Mesendoderm (in vitro differentiated cells): ENCODE measurements around the gene GJB2.

Experiments used
- DNase-seq: peaks from one replicate; pipeline ENCODE4 v3.0.0; 2013
- H2AK5ac ChIP-seq: 2 replicates; pipeline ENCODE4 v1.6.1; 2013; ENCODE audit warnings: low read length, inconsistent platforms
- H2BK120ac ChIP-seq: 2 replicates; pipeline ENCODE4 v1.6.1; 2013; ENCODE audit warnings: low read depth, mild to moderate bottlenecking, low read length, moderate library complexity, mixed read lengths
- H2BK15ac ChIP-seq: replicated peaks from 2 replicates; pipeline ENCODE4 v1.6.1; 2013; ENCODE audit warnings: low read depth, mild to moderate bottlenecking, moderate library complexity
- H2BK5ac ChIP-seq: 2 replicates; pipeline ENCODE4 v1.6.1; 2013; ENCODE audit warnings: low read length, inconsistent platforms
- H3K18ac ChIP-seq: 2 replicates; pipeline ENCODE4 v1.6.1; 2013; ENCODE audit warnings: mild to moderate bottlenecking, low read length, mixed read lengths
- H3K23ac ChIP-seq: one replicate; pipeline ENCODE4 v1.6.1; 2013; ENCODE audit warnings: low read length
- H3K27ac ChIP-seq: 2 replicates; pipeline ENCODE4 v1.5.1; 2013; ENCODE audit warnings: low read depth, mild to moderate bottlenecking, inconsistent platforms, low read length, moderate library complexity
- H3K27me3 ChIP-seq: 2 replicates; pipeline ENCODE4 v1.6.1; 2013; ENCODE audit warnings: low read length, control low read depth, mild to moderate bottlenecking, inconsistent platforms; ENCODE audit not compliant: insufficient read depth, poor library complexity
- H3K36me3 ChIP-seq: 2 replicates; pipeline ENCODE4 v1.6.1; 2013; ENCODE audit warnings: low read length, inconsistent platforms; ENCODE audit not compliant: control insufficient read depth, insufficient read depth
- H3K4ac ChIP-seq: one replicate; pipeline ENCODE4 v1.6.1; 2013; ENCODE audit warnings: low read depth, mild to moderate bottlenecking, low read length, moderate library complexity
- H3K4me1 ChIP-seq: 2 replicates; pipeline ENCODE4 v1.6.1; 2013; ENCODE audit warnings: low read depth, low read length, inconsistent platforms; ENCODE audit not compliant: control insufficient read depth
- H3K4me2 ChIP-seq: 2 replicates; pipeline ENCODE4 v1.6.1; 2013; ENCODE audit warnings: low read length
- H3K4me3 ChIP-seq: 2 replicates; pipeline ENCODE4 v1.5.1; 2013; ENCODE audit warnings: mild to moderate bottlenecking, low read length
- H3K56ac ChIP-seq: one replicate; pipeline ENCODE4 v1.6.1; 2013; ENCODE audit warnings: low read length
- H3K79me1 ChIP-seq: 2 replicates; pipeline ENCODE4 v1.6.1; 2013; ENCODE audit warnings: low read length, inconsistent platforms
- H3K79me2 ChIP-seq: 2 replicates; pipeline ENCODE4 v1.6.1; 2013; ENCODE audit warnings: mild to moderate bottlenecking, low read length; ENCODE audit not compliant: control insufficient read depth, insufficient read depth
- H3K9ac ChIP-seq: 2 replicates; pipeline ENCODE4 v1.6.1; 2013; ENCODE audit warnings: low read length, inconsistent platforms
- H4K5ac ChIP-seq: one replicate; pipeline ENCODE4 v1.6.1; 2013; ENCODE audit warnings: low read length
- H4K8ac ChIP-seq: one replicate; pipeline ENCODE4 v1.6.1; 2013; ENCODE audit warnings: low read depth, mild to moderate bottlenecking, control low read depth, low read length, moderate library complexity
- WGBS: extraction: QIAGEN DNeasy Blood & Tissue Kit; methylation state at CpG from one replicate; pipeline ENCODE4 v1.1.7; 2013; ENCODE audit warnings: low lambda C conversion rate, missing lambda C conversion rate; ENCODE audit not compliant: insufficient coverage; ENCODE audit errors: extremely low coverage; 5-methylcytosine and 5-hydroxymethylcytosine counted together

Gene GJB2

DNA sequence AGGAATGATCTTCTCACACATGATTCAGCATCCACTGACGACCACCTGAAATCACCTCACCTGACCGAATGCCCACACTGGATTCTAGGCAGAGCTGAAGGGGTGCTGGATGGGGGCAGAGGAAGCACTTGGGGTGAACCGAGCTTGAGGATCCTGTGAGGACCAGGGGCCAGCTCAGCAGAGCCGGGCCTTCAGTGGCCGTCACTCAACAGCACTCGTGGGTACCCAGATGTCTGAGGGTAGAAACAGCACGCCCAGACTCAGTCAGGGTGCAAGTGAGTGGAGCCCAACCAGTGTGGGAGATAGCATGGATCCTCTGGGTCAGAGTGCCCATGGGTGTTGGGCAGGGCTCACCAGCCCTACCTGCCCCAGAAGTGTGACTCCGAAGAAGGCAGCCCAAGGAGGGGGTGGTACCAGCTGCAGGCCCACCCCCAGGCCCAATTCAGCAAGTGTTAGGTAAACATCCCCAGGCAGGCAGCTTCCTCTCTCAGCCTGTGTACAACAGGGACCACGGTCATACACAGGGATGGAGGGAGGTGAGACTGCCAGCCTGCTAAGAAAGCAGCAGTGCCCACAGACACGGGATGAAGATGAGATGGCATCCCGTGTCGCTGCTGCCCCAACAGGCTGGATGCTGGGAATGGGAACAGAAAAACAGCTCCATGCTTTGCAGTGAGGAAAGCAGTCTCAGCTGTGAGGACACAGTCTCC is 48.4 kb downstream of the GJB2 start:
- H3K79me2 ChIP-seq: no peaks in the 10 kb centered on the region
- H2BK120ac ChIP-seq: no peak overlapping the region
- DNase-seq: no peak
- H3K27me3 ChIP-seq: peaks cover 2% of the 10 kb centered on the region
- no CpG with 5 or more reads among the region's 12 CpGs for WGBS
- H3K4me3 ChIP-seq: no peak overlapping the region
- H3K18ac ChIP-seq: no peak overlapping the region
- H4K5ac ChIP-seq: no peak overlapping the region
- H3K56ac ChIP-seq: no peak overlapping the region
- H3K27ac ChIP-seq: no peak overlapping the region
- no peak overlapping the region for H3K4me2 ChIP-seq
- H2AK5ac ChIP-seq: no peak overlapping the region
- no peak overlapping the region for H3K23ac ChIP-seq
- no peaks in the 10 kb centered on the region for H3K79me1 ChIP-seq
- H2BK5ac ChIP-seq: no peak overlapping the region
- H3K9ac ChIP-seq: no peak overlapping the region
- no peak overlapping the region for H3K4ac ChIP-seq
- H4K8ac ChIP-seq: no peak overlapping the region
- H2BK15ac ChIP-seq: no peak overlapping the region
- no peaks in the 10 kb centered on the region for H3K4me1 ChIP-seq
- H3K36me3 ChIP-seq: no peaks in the 10 kb centered on the region

DNA sequence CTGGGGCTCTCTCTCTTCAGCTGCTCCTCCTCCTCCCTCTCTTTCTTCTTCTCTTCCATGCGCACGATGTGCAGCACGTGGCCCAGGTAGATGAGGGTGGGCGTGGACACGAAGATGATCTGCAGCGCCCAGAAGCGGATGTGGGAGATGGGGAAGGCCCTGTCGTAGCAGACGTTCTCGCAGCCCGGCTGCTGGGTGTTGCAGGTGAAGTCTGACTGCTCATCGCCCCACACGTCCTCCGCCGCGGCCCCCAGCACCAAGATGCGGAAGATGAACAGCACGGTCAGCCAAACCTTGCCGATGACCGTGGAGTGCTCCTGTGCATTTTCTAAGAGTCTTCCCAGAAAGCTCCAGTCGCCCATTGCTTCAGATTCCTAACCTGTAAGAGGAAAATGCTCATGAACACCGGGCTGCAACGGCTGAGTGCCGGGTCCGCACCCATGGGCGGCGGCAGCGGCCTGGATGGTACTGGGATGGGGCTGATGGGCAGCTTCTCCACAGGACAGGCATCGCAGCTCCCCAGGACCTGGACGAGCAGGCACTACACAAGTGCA is 49.7 kb downstream of the GJB2 start:
- Histone ChIP-seq H3K4me2 (no peak overlapping the region), H3K79me1 (no peaks in the 10 kb centered on the region), H3K36me3 (no peaks in the 10 kb centered on the region), H3K27ac (no peak overlapping the region), H2BK15ac (no peak overlapping the region), H3K79me2 (no peaks in the 10 kb centered on the region), H3K4me1 (no peaks in the 10 kb centered on the region), H3K4me3 (no peak overlapping the region), H2BK5ac (no peak overlapping the region), H3K4ac (no peak overlapping the region), H4K5ac (no peak overlapping the region), H3K18ac (no peak overlapping the region), H4K8ac (no peak overlapping the region), H2BK120ac (no peak overlapping the region), H2AK5ac (no peak overlapping the region), H3K27me3 (peaks cover 2% of the 10 kb centered on the region), H3K9ac (no peak overlapping the region), H3K23ac (peak overlapping the region; percentile 80), H3K56ac (no peak overlapping the region)
- no peak for DNase-seq
- WGBS: no CpG with 5 or more reads among the region's 30 CpGs

DNA sequence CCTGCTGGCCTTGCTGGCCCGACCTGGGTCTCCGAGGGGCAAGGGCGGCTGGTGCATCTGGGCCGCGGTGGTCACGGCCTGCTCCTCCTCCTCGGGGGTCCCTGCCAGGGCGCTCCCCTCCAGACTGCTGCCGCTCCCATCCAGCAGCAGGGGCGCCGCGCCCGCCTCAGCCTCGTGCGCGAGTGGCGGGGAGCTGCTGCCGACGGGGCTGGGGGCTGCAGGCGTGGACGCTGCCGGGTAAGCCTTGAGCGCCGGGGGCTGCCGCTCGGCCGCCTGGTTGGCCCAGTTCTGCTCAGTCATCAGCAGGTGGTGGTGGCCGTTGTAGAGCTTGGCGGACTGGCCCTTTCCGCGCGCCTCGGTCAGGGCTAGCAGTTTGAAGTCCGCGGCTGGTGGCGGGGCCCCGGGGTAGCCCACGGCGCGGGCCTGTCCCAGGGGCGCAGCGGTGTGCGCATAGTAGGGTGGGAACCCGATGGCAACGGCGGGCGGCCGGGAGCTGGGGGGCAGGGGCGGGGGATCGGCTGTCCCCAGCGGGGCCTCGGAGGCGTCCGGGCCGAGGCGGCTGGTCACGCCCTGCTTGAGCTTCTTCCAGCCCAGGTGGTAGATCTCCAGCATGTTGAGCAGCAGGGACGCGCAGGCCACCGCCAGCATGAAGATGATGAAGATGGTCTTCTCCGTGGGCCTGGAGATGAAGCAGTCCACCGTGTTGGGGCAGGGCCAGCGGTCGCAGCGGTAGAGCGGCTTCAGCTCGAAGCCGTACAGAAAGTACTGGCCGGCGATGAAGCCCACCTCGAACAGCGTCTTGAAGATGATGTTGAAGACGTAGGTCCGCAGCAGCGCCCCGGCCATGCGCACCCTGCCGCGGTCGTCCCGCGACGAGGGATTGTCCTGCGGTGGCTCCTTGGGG is 50.5 kb downstream of the GJB2 start:
- Histone ChIP-seq H2BK15ac (no peak overlapping the region), H3K18ac (no peak overlapping the region), H3K27ac (no peak overlapping the region), H3K23ac (no peak overlapping the region), H3K79me1 (no peaks in the 10 kb centered on the region), H3K36me3 (no peaks in the 10 kb centered on the region), H3K56ac (no peak overlapping the region), H3K4me1 (no peaks in the 10 kb centered on the region), H3K4ac (no peak overlapping the region), H3K4me3 (no peak overlapping the region), H3K27me3 (peaks cover 2% of the 10 kb centered on the region), H3K4me2 (no peak overlapping the region), H4K8ac (no peak overlapping the region), H2BK120ac (no peak overlapping the region), H4K5ac (no peak overlapping the region), H2BK5ac (no peak overlapping the region), H2AK5ac (no peak overlapping the region), H3K9ac (no peak overlapping the region), H3K79me2 (no peaks in the 10 kb centered on the region)
- no peak for DNase-seq
- WGBS: no CpG with 5 or more reads among the region's 84 CpGs

DNA sequence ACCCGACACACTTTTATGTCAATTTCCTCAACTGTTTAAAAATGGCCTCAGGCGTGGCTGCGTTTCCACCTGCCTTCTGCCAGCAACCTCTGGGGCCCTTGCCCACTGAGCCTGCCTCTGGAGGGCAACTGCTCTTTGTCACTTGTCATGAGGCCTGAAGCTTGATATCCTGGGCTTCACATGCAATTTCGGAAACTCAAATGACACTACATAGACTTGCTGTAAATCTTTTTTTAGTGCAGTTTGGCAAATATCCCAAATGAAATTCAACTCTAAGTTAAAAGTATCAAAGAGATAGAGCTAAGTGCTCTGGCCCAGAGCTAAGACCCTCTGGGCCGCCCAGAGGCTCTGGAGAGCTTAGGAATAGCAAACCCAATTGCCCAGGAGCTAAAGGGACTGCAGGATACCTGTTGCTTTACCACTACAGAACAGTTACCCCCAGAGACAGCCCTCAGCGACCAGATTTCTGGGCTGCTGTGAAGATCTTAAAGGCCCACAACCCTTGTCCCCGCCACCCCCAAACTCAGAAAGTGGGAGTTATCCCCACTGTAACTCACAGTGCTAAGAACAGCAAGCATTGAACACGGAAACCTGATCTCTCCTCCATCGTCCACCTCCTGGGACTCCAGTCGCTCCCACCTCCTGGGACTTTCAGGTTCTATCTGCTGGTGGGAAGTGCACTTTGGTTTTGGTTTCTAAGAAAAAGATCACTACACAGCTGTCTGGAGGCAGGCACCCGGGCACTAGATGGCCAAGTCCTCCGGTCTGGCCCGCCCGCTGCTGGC is 51.3 kb downstream of the GJB2 start:
- Histone ChIP-seq H3K36me3 (no peaks in the 10 kb centered on the region), H3K9ac (no peak overlapping the region), H2AK5ac (no peak overlapping the region), H2BK15ac (no peak overlapping the region), H3K4ac (no peak overlapping the region), H3K27ac (no peak overlapping the region), H3K4me3 (no peak overlapping the region), H2BK120ac (no peak overlapping the region), H3K4me1 (no peaks in the 10 kb centered on the region), H3K79me2 (no peaks in the 10 kb centered on the region), H4K8ac (no peak overlapping the region), H3K23ac (no peak overlapping the region), H3K18ac (no peak overlapping the region), H3K27me3 (peaks cover 2% of the 10 kb centered on the region), H4K5ac (no peak overlapping the region), H3K56ac (no peak overlapping the region), H3K79me1 (no peaks in the 10 kb centered on the region), H3K4me2 (no peak overlapping the region), H2BK5ac (no peak overlapping the region)
- no CpG with 5 or more reads among the region's 14 CpGs for WGBS
- no peak for DNase-seq

GRCh38 chr13:20140487-20140886 is 52.3 kb downstream of the GJB2 start:
- Histone ChIP-seq H3K56ac (no peak overlapping the region), H3K4ac (no peak overlapping the region), H3K4me3 (no peak overlapping the region), H3K27ac (no peak overlapping the region), H3K4me1 (no peaks in the 10 kb centered on the region), H3K9ac (no peak overlapping the region), H2BK15ac (no peak overlapping the region), H3K4me2 (no peak overlapping the region), H3K18ac (no peak overlapping the region), H3K23ac (no peak overlapping the region), H3K27me3 (peaks cover 2% of the 10 kb centered on the region), H3K79me1 (no peaks in the 10 kb centered on the region), H2BK5ac (no peak overlapping the region), H4K5ac (no peak overlapping the region), H4K8ac (no peak overlapping the region), H3K79me2 (no peaks in the 10 kb centered on the region), H2BK120ac (no peak overlapping the region), H3K36me3 (no peaks in the 10 kb centered on the region), H2AK5ac (no peak overlapping the region)
- no peak for DNase-seq
- no CpG with 5 or more reads among the region's 4 CpGs for WGBS
